Activated naive CD8-positive, alpha-beta T cell treated with anti-CD3 and anti-CD28 coated beads for 36 hours (primary cell): ENCODE measurements around the gene ZBTB17. TPM values are rescaled to one million over a fixed set of nuclear protein-coding genes. Genes with fewer than 3 reads are reported as not detected.

Experiments used
- DNase-seq: peaks from one replicate; pipeline ENCODE4 v3.0.0; 2021
- H3K27ac Mint-ChIP-seq: one replicate; pipeline ENCODE4 v1.8.0; 2022; ENCODE audit warnings: mild to moderate bottlenecking, moderate library complexity, mixed read lengths
- H3K27me3 Mint-ChIP-seq: one replicate; pipeline ENCODE4 v1.8.0; 2022; ENCODE audit warnings: mild to moderate bottlenecking, mixed read lengths
- H3K36me3 Mint-ChIP-seq: one replicate; pipeline ENCODE4 v1.8.0; 2021; ENCODE audit warnings: mild to moderate bottlenecking, mixed read lengths
- H3K4me1 Mint-ChIP-seq: one replicate; pipeline ENCODE4 v1.8.0; 2021; ENCODE audit warnings: mixed read lengths
- H3K4me3 Mint-ChIP-seq: one replicate; pipeline ENCODE4 v1.8.0; 2022; ENCODE audit warnings: mild to moderate bottlenecking, moderate library complexity, mixed read lengths
- H3K9me3 Mint-ChIP-seq: one replicate; pipeline ENCODE4 v1.8.0; 2022; ENCODE audit warnings: mixed read lengths
- total RNA-seq, 2 experiments: library from RNA; stranded (reverse); gene quantifications; one replicate each; pipeline ENCODE4 v1.2.3, GENCODE V29; 2021

ZBTB17 gene
- total RNA-seq, 2 experiments from 2014 or later, result 52.3 to 56.1 TPM

DNA sequence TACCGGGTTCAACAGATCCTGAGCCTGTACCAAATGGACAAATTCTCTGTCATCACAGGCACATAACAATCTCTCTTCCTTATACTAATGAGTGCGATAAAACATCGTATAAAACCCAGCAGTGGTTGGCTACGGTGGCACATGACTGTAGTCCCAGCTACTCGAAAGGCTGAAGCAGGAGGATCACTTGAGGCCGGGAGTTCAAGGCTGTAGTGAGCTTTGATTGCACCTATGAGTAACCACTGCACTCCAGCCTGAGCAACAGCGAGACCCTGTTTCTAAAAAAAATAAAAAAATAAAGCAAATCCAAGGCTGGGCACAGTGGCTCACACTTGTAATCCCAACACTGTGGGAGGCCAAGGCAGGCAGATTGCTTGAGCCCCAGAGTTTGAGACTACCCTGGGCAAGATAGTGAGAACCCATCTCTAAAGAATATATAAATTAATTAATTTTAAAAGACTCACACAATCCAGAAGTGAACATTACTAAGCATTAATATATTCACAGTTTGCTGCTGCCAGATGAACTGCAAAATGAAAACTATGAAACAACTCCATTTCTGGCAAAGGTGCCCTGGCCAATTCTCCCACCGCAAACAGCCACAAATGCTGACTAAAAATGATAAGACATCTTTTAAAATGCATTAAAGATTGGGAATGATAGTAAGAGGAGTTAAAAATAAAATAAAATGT is 13.1 kb downstream of the ZBTB17 start:
- peaks cover 46% of the 10 kb centered on the region for H3K36me3 Mint-ChIP-seq
- H3K4me3 Mint-ChIP-seq, result peak overlapping the region; percentile 63
- peak overlapping the region; percentile 100 for H3K27ac Mint-ChIP-seq
- H3K4me1 Mint-ChIP-seq, result peaks cover 96% of the 10 kb centered on the region
- peaks cover 6% of the 10 kb centered on the region for H3K9me3 Mint-ChIP-seq
- H3K27me3 Mint-ChIP-seq, result no peaks in the 10 kb centered on the region
- DNase-seq, result no peak

DNA sequence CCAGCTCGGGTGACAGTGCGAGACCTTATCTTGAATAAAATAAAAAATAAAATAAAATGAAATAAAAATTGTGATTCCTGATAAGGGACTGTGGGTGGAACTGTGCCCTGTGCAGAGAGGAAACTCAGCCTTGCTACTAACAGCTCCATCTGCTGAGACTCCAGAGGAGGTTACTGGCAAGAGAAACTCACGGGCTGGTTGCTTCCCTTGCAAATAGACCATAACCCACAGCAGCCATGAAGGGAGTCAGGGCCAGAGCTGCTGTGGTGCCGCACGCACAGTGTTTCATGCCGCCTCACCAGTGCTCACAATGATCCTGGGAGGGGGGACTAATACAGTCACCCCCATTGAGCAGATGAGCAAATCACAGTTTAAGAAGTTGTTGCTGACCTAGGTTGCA is 13.7 kb downstream of the ZBTB17 start:
- Mint-ChIP-seq H3K4me3 (no peak overlapping the region), H3K4me1 (peaks cover 96% of the 10 kb centered on the region), H3K36me3 (peaks cover 45% of the 10 kb centered on the region), H3K9me3 (peaks cover 6% of the 10 kb centered on the region), H3K27me3 (no peaks in the 10 kb centered on the region), H3K27ac (peak overlapping the region; percentile 75)
- DNase-seq, result no peak

GRCh38 chr1:15961492-15961891 is 14.4 kb downstream of the ZBTB17 start:
- peaks cover 5% of the 10 kb centered on the region for H3K9me3 Mint-ChIP-seq
- H3K36me3 Mint-ChIP-seq, result peaks cover 43% of the 10 kb centered on the region
- DNase-seq, result no peak
- no peaks in the 10 kb centered on the region for H3K27me3 Mint-ChIP-seq
- H3K4me1 Mint-ChIP-seq, result peaks cover 94% of the 10 kb centered on the region
- H3K27ac Mint-ChIP-seq, result peak overlapping the region; percentile 54
- no peak overlapping the region for H3K4me3 Mint-ChIP-seq

- Mint-ChIP-seq H3K9me3 (peaks cover 5% of the 10 kb centered on the region), H3K4me3 (no peak overlapping the region), H3K36me3 (peaks cover 46% of the 10 kb centered on the region), H3K27ac (peak overlapping the region; percentile 73), H3K4me1 (peaks cover 94% of the 10 kb centered on the region), H3K27me3 (no peaks in the 10 kb centered on the region)
- DNase-seq, result no peak
Observed at GRCh38 chr1:15960808-15961207, 15.1 kb downstream of the ZBTB17 start.

- peak; percentile 63 for DNase-seq
- Mint-ChIP-seq H3K27me3 (no peaks in the 10 kb centered on the region), H3K4me1 (peaks cover 94% of the 10 kb centered on the region), H3K4me3 (peak overlapping the region; percentile 42), H3K27ac (peak overlapping the region; percentile 95), H3K9me3 (peaks cover 3% of the 10 kb centered on the region), H3K36me3 (peaks cover 49% of the 10 kb centered on the region)
Observed at GRCh38 chr1:15959827-15960446, 16.0 kb downstream of the ZBTB17 start.

DNA sequence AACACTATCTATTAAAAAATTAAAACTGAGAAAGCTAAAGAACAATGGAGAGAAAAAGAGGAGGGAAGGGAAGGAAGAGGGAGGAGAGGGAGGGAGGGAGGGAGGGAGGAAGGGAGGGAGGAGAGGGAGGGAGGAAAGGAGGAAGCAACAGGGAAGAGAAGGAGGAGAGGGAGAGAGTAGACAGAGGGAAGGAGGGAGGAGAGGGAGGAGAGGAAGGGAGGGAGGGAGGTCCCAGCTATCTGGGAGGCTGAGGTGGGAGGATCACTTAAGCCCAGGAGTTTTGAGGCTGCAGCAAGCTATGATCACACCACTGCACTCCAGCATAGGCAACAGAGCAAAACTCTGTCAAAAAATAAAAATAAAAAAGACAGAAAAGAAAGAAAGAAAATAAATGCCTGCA is 16.5 kb downstream of the ZBTB17 start:
- peaks cover 49% of the 10 kb centered on the region for H3K36me3 Mint-ChIP-seq
- H3K27ac Mint-ChIP-seq, result peak overlapping the region; percentile 95
- peaks cover 90% of the 10 kb centered on the region for H3K4me1 Mint-ChIP-seq
- peaks cover 1% of the 10 kb centered on the region for H3K9me3 Mint-ChIP-seq
- DNase-seq, result no peak
- H3K4me3 Mint-ChIP-seq, result peak overlapping the region; percentile 44
- no peaks in the 10 kb centered on the region for H3K27me3 Mint-ChIP-seq

DNA sequence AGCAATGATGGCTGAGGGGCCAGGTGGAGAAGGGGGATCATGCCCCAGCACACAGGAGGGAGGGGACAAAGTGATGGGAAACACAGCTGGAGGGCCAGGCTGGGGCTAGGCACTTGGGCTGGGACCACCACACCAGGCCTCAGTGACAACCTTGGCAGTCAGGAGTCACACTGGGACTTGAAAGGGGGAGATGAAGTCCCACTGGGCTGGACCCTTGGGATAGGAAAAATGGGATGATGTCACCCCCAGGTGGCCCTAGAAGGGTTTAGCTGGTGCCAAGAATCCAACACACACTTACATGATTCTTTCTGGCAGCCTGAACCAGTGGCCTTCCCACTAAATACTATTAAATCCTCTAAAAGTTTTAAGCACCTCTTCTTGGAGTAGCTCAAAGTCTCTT is 17.1 kb downstream of the ZBTB17 start:
- Mint-ChIP-seq H3K4me3 (peak overlapping the region; percentile 44), H3K27ac (peak overlapping the region; percentile 95), H3K36me3 (peaks cover 51% of the 10 kb centered on the region), H3K4me1 (peaks cover 91% of the 10 kb centered on the region), H3K9me3 (no peaks in the 10 kb centered on the region), H3K27me3 (no peaks in the 10 kb centered on the region)
- DNase-seq, result no peak

DNA sequence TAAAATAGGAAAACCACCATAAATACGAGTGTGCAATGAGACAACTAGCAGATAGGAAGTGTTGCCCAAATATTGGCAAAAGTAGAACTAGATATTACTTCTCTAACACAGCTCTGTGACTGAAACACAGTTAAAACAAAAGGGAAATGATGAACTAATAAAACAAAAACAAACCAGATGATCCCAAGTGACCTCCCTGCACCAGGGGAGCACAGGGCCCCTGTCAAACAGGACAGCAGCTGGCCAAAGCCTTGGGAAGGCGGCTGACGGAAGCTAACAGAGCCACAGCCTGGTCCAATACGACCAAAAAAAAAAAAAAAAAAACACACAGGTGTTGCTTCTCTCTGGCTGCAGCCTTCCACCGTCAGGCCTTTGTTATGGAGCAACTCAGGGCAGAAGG is 17.8 kb downstream of the ZBTB17 start:
- Mint-ChIP-seq H3K9me3 (no peaks in the 10 kb centered on the region), H3K27me3 (no peaks in the 10 kb centered on the region), H3K27ac (peak overlapping the region; percentile 95), H3K4me1 (peaks cover 91% of the 10 kb centered on the region), H3K4me3 (no peak overlapping the region), H3K36me3 (peaks cover 55% of the 10 kb centered on the region)
- DNase-seq, result no peak

DNA sequence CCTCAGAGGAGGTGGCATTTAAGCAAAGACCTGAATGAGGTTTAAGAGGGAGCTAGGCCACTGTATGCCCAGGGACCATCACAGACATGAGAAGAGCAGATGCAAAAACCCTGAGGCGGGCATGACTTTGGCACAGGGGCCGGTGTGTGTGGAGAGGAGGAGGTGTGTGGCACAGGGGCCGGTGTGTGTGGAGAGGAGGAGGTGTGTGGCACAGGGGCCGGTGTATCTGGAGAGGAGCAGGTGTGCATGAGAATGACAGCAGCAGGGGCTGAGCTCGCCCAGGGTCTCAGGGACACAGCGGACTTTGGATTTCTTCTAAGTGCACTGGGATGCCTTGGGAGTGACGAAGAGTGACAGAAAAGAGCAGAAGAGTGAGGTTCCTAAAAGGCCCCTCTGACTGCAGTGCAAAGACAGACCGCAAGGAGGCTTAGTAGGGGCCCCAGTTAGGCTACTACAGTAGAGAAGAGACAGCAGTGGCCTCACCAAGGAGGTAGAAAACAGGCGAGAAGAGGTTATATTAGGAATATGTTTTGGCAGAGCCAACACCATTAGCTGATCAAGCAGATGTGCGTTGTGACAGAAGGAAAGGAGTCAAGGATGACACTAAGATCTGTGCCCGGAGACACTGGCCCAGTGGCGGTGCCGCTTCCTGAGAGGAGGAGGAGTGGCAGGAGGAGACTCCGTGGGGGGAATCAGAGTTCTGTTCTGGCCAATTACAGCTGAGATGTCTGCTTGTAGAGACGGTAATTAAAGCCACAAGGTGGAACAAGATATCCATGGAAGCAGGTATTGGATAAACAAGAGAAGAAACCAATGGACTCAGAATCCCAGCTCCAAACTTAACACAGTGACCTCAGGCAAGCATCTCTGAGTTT is 18.4 kb downstream of the ZBTB17 start:
- H3K4me1 Mint-ChIP-seq, result peaks cover 91% of the 10 kb centered on the region
- H3K27ac Mint-ChIP-seq, result peak overlapping the region; percentile 95
- DNase-seq, result no peak
- peaks cover 59% of the 10 kb centered on the region for H3K36me3 Mint-ChIP-seq
- no peaks in the 10 kb centered on the region for H3K9me3 Mint-ChIP-seq
- no peaks in the 10 kb centered on the region for H3K27me3 Mint-ChIP-seq
- no peak overlapping the region for H3K4me3 Mint-ChIP-seq

- H3K4me3 Mint-ChIP-seq, result no peak overlapping the region
- DNase-seq, result no peak
- peaks cover 92% of the 10 kb centered on the region for H3K4me1 Mint-ChIP-seq
- H3K9me3 Mint-ChIP-seq, result no peaks in the 10 kb centered on the region
- peak overlapping the region; percentile 87 for H3K27ac Mint-ChIP-seq
- H3K27me3 Mint-ChIP-seq, result no peaks in the 10 kb centered on the region
- H3K36me3 Mint-ChIP-seq, result peaks cover 62% of the 10 kb centered on the region
Observed at GRCh38 chr1:15956150-15956549, 19.8 kb downstream of the ZBTB17 start.

DNA sequence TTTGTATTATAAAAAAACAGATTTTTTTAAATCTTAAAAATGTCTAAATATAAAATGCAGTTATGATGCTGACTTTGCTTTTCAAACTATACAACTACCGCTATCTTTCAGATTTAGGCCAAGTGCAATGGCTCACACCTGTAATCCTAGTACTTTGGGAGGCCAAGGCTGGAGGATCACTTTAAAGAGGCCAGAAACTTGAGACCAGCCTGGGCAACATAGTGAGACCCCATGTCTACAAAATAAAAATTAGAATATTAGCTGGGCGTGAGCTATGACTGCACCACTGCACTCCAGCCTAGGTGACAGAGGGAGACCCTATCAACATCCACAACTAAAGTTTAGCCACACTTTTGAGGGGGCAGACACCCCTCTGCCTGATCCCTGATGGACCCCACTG is 20.3 kb downstream of the ZBTB17 start:
- H3K4me1 Mint-ChIP-seq, result peaks cover 92% of the 10 kb centered on the region
- H3K36me3 Mint-ChIP-seq, result peaks cover 64% of the 10 kb centered on the region
- H3K4me3 Mint-ChIP-seq, result no peak overlapping the region
- no peak for DNase-seq
- H3K27ac Mint-ChIP-seq, result peak overlapping the region; percentile 87
- H3K27me3 Mint-ChIP-seq, result no peaks in the 10 kb centered on the region
- no peaks in the 10 kb centered on the region for H3K9me3 Mint-ChIP-seq

DNA sequence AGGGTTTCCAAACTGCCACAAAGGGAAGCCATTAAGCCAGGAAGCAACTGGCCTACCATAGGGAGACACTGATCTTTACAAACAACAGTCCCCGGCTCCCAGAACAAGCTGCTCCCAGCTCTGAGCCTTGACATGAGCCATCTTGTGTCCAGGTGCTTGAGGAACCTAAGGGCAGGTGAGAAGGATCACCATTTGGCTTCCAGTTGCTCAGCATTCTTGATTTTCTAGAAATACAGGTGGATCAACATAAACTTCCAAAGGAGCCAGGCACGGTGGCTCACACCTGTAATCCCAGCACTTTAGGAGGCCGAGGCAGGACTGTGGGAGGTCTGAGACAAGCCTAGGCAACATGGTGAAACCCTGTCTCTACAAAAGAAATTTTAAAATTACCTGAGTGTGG is 21.6 kb downstream of the ZBTB17 start:
- Mint-ChIP-seq H3K4me3 (no peak overlapping the region), H3K4me1 (peaks cover 92% of the 10 kb centered on the region), H3K9me3 (no peaks in the 10 kb centered on the region), H3K27me3 (no peaks in the 10 kb centered on the region), H3K36me3 (peaks cover 74% of the 10 kb centered on the region), H3K27ac (peak overlapping the region; percentile 72)
- DNase-seq, result no peak

GRCh38 chr1:15953791-15954241 is 22.1 kb downstream of the ZBTB17 start:
- Mint-ChIP-seq H3K4me1 (peaks cover 92% of the 10 kb centered on the region), H3K9me3 (no peaks in the 10 kb centered on the region), H3K27me3 (no peaks in the 10 kb centered on the region), H3K4me3 (no peak overlapping the region), H3K36me3 (peaks cover 77% of the 10 kb centered on the region), H3K27ac (peak overlapping the region; percentile 69)
- DNase-seq, result no peak

DNA sequence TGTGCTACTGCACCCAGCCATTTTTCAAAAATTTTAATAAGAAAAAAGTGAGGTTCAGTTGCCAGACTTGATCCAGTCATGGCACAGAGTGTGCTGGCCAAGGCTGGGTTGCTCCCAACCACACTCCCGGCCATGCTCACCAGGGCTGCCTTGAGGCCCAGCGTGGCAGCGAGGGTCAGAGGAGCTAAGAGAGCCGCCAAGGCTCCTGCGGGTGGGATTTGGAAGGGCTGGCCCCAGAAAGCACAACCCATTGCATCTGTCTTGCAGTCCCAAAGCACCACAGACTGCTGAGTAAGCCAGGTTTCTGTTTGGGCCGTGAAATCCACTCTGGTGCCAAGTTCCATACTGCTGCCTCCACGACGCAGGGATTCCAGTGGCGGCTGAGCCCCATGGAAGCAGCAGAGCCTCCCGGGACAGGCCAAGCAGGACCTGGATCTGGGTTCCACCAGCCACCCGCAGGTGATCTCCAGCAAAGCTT is 22.6 kb downstream of the ZBTB17 start:
- Mint-ChIP-seq H3K36me3 (peaks cover 77% of the 10 kb centered on the region), H3K4me1 (peaks cover 92% of the 10 kb centered on the region), H3K27me3 (no peaks in the 10 kb centered on the region), H3K4me3 (no peak overlapping the region), H3K27ac (peak overlapping the region; percentile 69), H3K9me3 (no peaks in the 10 kb centered on the region)
- DNase-seq, result no peak
